B cell (primary cell): Measurements from ENCODE around the gene C11orf86. TPM values are rescaled to one million over a fixed set of nuclear protein-coding genes. Genes with fewer than 3 reads are reported as not detected.

ENCODE experiments used
- ATAC-seq: fragments of 200-7000 bp; cut with Tn5 transposase; one replicate; pipeline ENCODE4 v1.10.0; 2021; ENCODE audit warnings: low read depth, mild to moderate bottlenecking, moderate number of reproducible peaks, moderate library complexity
- CTCF ChIA-PET: fragments of 350-600 bp; sonication (Branson Sonifier 250); formaldehyde crosslinking; loops from one replicate; lab custom pipeline; 2021; ENCODE audit warnings: antibody characterized with exemption, inconsistent platforms; lab: Charles Lee
- POLR2A ChIA-PET: fragments of 350-600 bp; sonication (Branson Sonifier 250); formaldehyde crosslinking; loops from one replicate; lab custom pipeline; 2021; ENCODE audit warnings: antibody characterized with exemption; lab: Charles Lee
- DNase-seq: peaks from one replicate; pipeline ENCODE4 v3.0.0; 2013
- H2AFZ ChIP-seq: 2 replicates; pipeline ENCODE4 v1.6.1; 2012; ENCODE audit warnings: mild to moderate bottlenecking, low read depth, low read length; ENCODE audit not compliant: insufficient read depth, poor library complexity, severe bottlenecking
- H3K27ac ChIP-seq, 2 donors: 1 replicate in 1 of 2; 2 replicates in 1 of 2; pipeline ENCODE4 v1.5.1; 2012 to 2013; ENCODE audit warnings: low read length in 2 of 2, mild to moderate bottlenecking in 2 of 2, moderate library complexity in 1 of 2
- H3K27me3 ChIP-seq, 4 experiments: fragments of 200-600 bp in 1 of 4; sonication (generic) in 1 of 4; replicated peaks in 1 of 4; 1 replicate in 2 of 4; 2 replicates in 2 of 4; pipeline versions ENCODE4 v1.6.1 to v1.7.0; 2013 to 2016; ENCODE audit warnings: low read length in 3 of 4, mild to moderate bottlenecking in 2 of 4, mixed read lengths in 1 of 4, moderate library complexity in 1 of 4; ENCODE audit not compliant: insufficient read depth in 4 of 4, control insufficient read depth in 3 of 4; ENCODE audit errors: control extremely low read depth in 1 of 4
- H3K36me3 ChIP-seq, 2 experiments: replicated peaks in 1 of 2; 1 replicate in 1 of 2; 2 replicates in 1 of 2; pipeline versions ENCODE4 v1.6.1 to v1.7.1; 2013; ENCODE audit warnings: low read length in 1 of 2; ENCODE audit not compliant: insufficient read depth in 2 of 2, control insufficient read depth in 1 of 2; ENCODE audit errors: control extremely low read depth in 1 of 2, extremely low read depth in 1 of 2
- H3K4me1 ChIP-seq, 2 donors: fragments of 200-600 bp in 1 of 2; sonication (generic) in 1 of 2; 1 replicate in 1 of 2; 2 replicates in 1 of 2; pipeline versions ENCODE4 v1.5.1 to v1.6.1; 2013 to 2017; ENCODE audit warnings: low read length in 2 of 2; ENCODE audit not compliant: control insufficient read depth in 2 of 2, insufficient read depth in 2 of 2
- H3K4me2 ChIP-seq: replicated peaks from 2 replicates; pipeline ENCODE3; 2012; ENCODE audit warnings: mild to moderate bottlenecking, low read depth, low read length; ENCODE audit not compliant: poor library complexity, severe bottlenecking
- H3K4me3 ChIP-seq, 5 experiments: fragments of 200-600 bp in 1 of 5; sonication (generic) in 1 of 5; 1 replicate in 3 of 5; 2 replicates in 2 of 5; pipeline versions ENCODE4 v1.5.1 to v1.7.0; 2011 to 2016; ENCODE audit warnings: low read length in 4 of 5, mild to moderate bottlenecking in 4 of 5, low read depth in 2 of 5, control low read depth in 1 of 5, moderate library complexity in 1 of 5; ENCODE audit not compliant: insufficient read depth in 1 of 5; ENCODE audit errors: control extremely low read depth in 1 of 5, extremely low read depth in 1 of 5
- H3K79me2 ChIP-seq: fragments of 200-600 bp; sonication (generic); one replicate; pipeline ENCODE4 v1.6.0; 2016; ENCODE audit warnings: low read length; ENCODE audit not compliant: control insufficient read depth, insufficient read depth
- H3K9ac ChIP-seq: fragments of 200-600 bp; sonication (generic); 2 replicates; pipeline ENCODE4 v1.6.1; 2017; ENCODE audit warnings: mild to moderate bottlenecking, low read length, moderate library complexity
- H3K9me3 ChIP-seq, 3 donors: one replicate each; pipeline versions ENCODE4 v1.6.1 to v1.7.1; 2013; ENCODE audit warnings: low read length in 2 of 3; ENCODE audit not compliant: control insufficient read depth in 2 of 3, insufficient read depth in 1 of 3; ENCODE audit errors: control extremely low read depth in 1 of 3
- H4K20me1 ChIP-seq: 2 replicates; pipeline ENCODE4 v1.6.0; 2012; ENCODE audit warnings: mild to moderate bottlenecking, low read length; ENCODE audit not compliant: insufficient read depth, control insufficient read depth, poor library complexity, severe bottlenecking
- H3K27ac Mint-ChIP-seq: one replicate; pipeline ENCODE4 v1.8.0; 2021; ENCODE audit warnings: mixed read lengths
- H3K27me3 Mint-ChIP-seq: one replicate; pipeline ENCODE4 v1.8.0; 2021; ENCODE audit warnings: mixed read lengths
- H3K4me1 Mint-ChIP-seq: one replicate; pipeline ENCODE4 v1.8.0; 2021; ENCODE audit warnings: mixed read lengths
- H3K4me3 Mint-ChIP-seq: one replicate; pipeline ENCODE4 v1.8.0; 2021; ENCODE audit warnings: mixed read lengths
- H3K9me3 Mint-ChIP-seq: one replicate; pipeline ENCODE4 v1.8.0; 2022; ENCODE audit warnings: mixed read lengths; ENCODE audit not compliant: insufficient read depth
- EZH2 ChIP-seq: IDR thresholded peaks from 2 replicates; pipeline ENCODE4 v1.6.1; 2012; ENCODE audit warnings: borderline replicate concordance, low read depth, mild to moderate bottlenecking, moderate library complexity, low read length; ENCODE audit not compliant: insufficient read depth, poor library complexity, severe bottlenecking
- WGBS: methylation state at CpG from one replicate; pipeline ENCODE4 v1.1.5; 2013; ENCODE audit warnings: missing lambda C conversion rate; ENCODE audit not compliant: insufficient coverage; 5-methylcytosine and 5-hydroxymethylcytosine counted together
- intact Hi-C: fragments of 100-400 bp; cut with micrococcal nuclease; formaldehyde crosslinking; loops from one replicate; pipeline ENCODE4 v1.10.0; 2022
- polyA plus RNA-seq: library from polyadenylated mRNA; depleted of rRNA; stranded (reverse); fragments of >200 nt; gene quantifications from 2 replicates; pipeline ENCODE4 v1.2.3, GENCODE V29; 2012
- total RNA-seq, 2 donors: library from RNA; stranded (reverse); fragments of 120-200 nt in 1 of 2; gene quantifications; 1 replicate in 1 of 2; 2 replicates in 1 of 2; pipeline versions ENCODE4 v1.2.3 to v1.2.4, GENCODE V29; 2013 to 2022
- TF ChIP-seq, protein P1 (sequence below): fragments of 200-600 bp; IDR thresholded peaks from one replicate; pipeline ENCODE4 v1.8.0; 2022; ENCODE audit warnings: antibody characterized with exemption, mild to moderate bottlenecking

Gene C11orf86
- total and polyA plus RNA-seq, 2 donors (not counting 1 experiment from before 2014, with no cell fraction given) = not detected

- Mint-ChIP-seq H3K27me3 (peaks cover 51% of the 10 kb centered on the region), H3K4me3 (peak overlapping the region; percentile 52), H3K27ac (no peak overlapping the region), H3K9me3 (no peaks in the 10 kb centered on the region), H3K4me1 (peaks cover 45% of the 10 kb centered on the region)
- Histone ChIP-seq H4K20me1 (no peaks in the 10 kb centered on the region), H2AFZ (no peak overlapping the region), H3K4me2 (peak overlapping the region; percentile 74), H3K9ac (no peak overlapping the region), H3K27ac (no peak overlapping the region), H3K9me3 (peaks cover 0 to 31% (median 0%) of the 10 kb centered on the region in 3 donors), H3K27me3 (peaks cover 0 to 68% (median 39%) of the 10 kb centered on the region in 4 experiments), H3K79me2 (no peaks in the 10 kb centered on the region), H3K36me3 (no peaks in the 10 kb centered on the region), H3K4me3 (no peak overlapping the region), H3K4me1 (peaks cover 48 to 50% of the 10 kb centered on the region in 2 donors)
- 0% methylated on average over 4 of the region's 5 CpGs for WGBS
- TF ChIP-seq, protein P1, sequence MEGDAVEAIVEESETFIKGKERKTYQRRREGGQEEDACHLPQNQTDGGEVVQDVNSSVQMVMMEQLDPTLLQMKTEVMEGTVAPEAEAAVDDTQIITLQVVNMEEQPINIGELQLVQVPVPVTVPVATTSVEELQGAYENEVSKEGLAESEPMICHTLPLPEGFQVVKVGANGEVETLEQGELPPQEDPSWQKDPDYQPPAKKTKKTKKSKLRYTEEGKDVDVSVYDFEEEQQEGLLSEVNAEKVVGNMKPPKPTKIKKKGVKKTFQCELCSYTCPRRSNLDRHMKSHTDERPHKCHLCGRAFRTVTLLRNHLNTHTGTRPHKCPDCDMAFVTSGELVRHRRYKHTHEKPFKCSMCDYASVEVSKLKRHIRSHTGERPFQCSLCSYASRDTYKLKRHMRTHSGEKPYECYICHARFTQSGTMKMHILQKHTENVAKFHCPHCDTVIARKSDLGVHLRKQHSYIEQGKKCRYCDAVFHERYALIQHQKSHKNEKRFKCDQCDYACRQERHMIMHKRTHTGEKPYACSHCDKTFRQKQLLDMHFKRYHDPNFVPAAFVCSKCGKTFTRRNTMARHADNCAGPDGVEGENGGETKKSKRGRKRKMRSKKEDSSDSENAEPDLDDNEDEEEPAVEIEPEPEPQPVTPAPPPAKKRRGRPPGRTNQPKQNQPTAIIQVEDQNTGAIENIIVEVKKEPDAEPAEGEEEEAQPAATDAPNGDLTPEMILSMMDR = no peak
- no peak for TF ChIP-seq EZH2
- DNase-seq (peak; percentile 51), ATAC-seq (peak; percentile 9)
- CTCF ChIA-PET = interaction anchor here (0.9 kb wide), 1 partner anchor 56 kb away, joined by 3 read pairs; no protein-coding TSS in a partner anchor
- POLR2A ChIA-PET = no interaction called here
- intact Hi-C loops = no loop called here
Measured at GRCh38 chr11:67024410-67024809, 49.3 kb downstream of the C11orf86 start.

- H2AFZ ChIP-seq = no peak overlapping the region
- Mint-ChIP-seq H3K27ac (no peak overlapping the region), H3K27me3 (peaks cover 50% of the 10 kb centered on the region), H3K4me3 (no peak overlapping the region), H3K4me1 (peaks cover 45% of the 10 kb centered on the region), H3K9me3 (no peaks in the 10 kb centered on the region)
- POLR2A ChIA-PET = no interaction called here
- H3K9me3 ChIP-seq = peaks cover 0 to 26% (median 0%) of the 10 kb centered on the region in 3 donors
- no peak for TF ChIP-seq EZH2
- TF ChIP-seq, protein P1 = no peak
- DNase-seq (no peak), ATAC-seq (no peak)
- CTCF ChIA-PET = no interaction called here
- H3K36me3 ChIP-seq = no peaks in the 10 kb centered on the region
- peaks cover 0 to 74% (median 41%) of the 10 kb centered on the region in 4 experiments for H3K27me3 ChIP-seq
- 14% methylated on average over 1 of the region's 1 CpG for WGBS
- H3K4me3 ChIP-seq = no peak overlapping the region
- H3K4me1 ChIP-seq = peaks cover 48 to 50% of the 10 kb centered on the region in 2 donors
- intact Hi-C loops = no loop called here
- no peaks in the 10 kb centered on the region for H3K79me2 ChIP-seq
- no peaks in the 10 kb centered on the region for H4K20me1 ChIP-seq
- H3K9ac ChIP-seq = no peak overlapping the region
- peak overlapping the region; percentile 74 for H3K4me2 ChIP-seq
- H3K27ac ChIP-seq = no peak overlapping the region
Measured at GRCh38 chr11:67024966-67025365, 49.9 kb downstream of the C11orf86 start.
